Activated naive CD4-positive, alpha-beta T cell treated with anti-CD3 and anti-CD28 coated beads for 36 hours (primary cell): ENCODE results near the gene GARIN5A. TPM values are rescaled to one million over a fixed set of nuclear protein-coding genes. Genes with fewer than 3 reads are reported as not detected.
A peak's percentile ranks its signal among the peaks of the same experiment; 100 is the strongest.

Experiments
- CTCF ChIA-PET: fragments of 350-600 bp; sonication (Branson Sonifier 250); formaldehyde crosslinking; loops from one replicate; lab custom pipeline; 2021; ENCODE audit warnings: antibody characterized with exemption; lab: Charles Lee
- DNase-seq: peaks from one replicate; pipeline ENCODE4 v3.0.0-alpha.2; 2020
- H3K27ac Mint-ChIP-seq: one replicate; pipeline ENCODE4 v1.8.0; 2021; ENCODE audit warnings: mild to moderate bottlenecking, mixed read lengths
- H3K27me3 Mint-ChIP-seq: one replicate; pipeline ENCODE4 v1.8.0; 2021; ENCODE audit warnings: low read depth, mixed read lengths
- H3K36me3 Mint-ChIP-seq: one replicate; pipeline ENCODE4 v1.8.0; 2021; ENCODE audit warnings: low read depth, mixed read lengths
- H3K4me1 Mint-ChIP-seq: one replicate; pipeline ENCODE4 v1.8.0; 2021; ENCODE audit warnings: low read depth, mixed read lengths
- H3K4me3 Mint-ChIP-seq: one replicate; pipeline ENCODE4 v1.8.0; 2021; ENCODE audit warnings: mild to moderate bottlenecking, moderate library complexity, mixed read lengths
- H3K9me3 Mint-ChIP-seq: one replicate; pipeline ENCODE4 v1.8.0; 2021; ENCODE audit warnings: mixed read lengths
- intact Hi-C: fragments of 100-400 bp; cut with micrococcal nuclease; formaldehyde crosslinking; loops from one replicate; pipeline ENCODE4 v1.15.1; 2023
- total RNA-seq, 2 experiments: library from RNA; stranded (reverse); gene quantifications; one replicate each; pipeline ENCODE4 v1.2.3, GENCODE V29; 2021

The GARIN5A gene
- total RNA-seq, 2 experiments from 2014 or later: 0.57 TPM; not detected in 1

GRCh38 chr19:50435221-50435620 lies 41.4 kb downstream of the GARIN5A start:
- peaks cover 11% of the 10 kb centered on the region for H3K27me3 Mint-ChIP-seq
- no peak overlapping the region for H3K4me3 Mint-ChIP-seq
- intact Hi-C loops: no loop called here
- H3K27ac Mint-ChIP-seq: no peak overlapping the region
- no peaks in the 10 kb centered on the region for H3K36me3 Mint-ChIP-seq
- DNase-seq: no peak
- CTCF ChIA-PET: no interaction called here
- no peaks in the 10 kb centered on the region for H3K9me3 Mint-ChIP-seq
- H3K4me1 Mint-ChIP-seq: peaks cover 14% of the 10 kb centered on the region

- intact Hi-C loops: no loop called here
- Mint-ChIP-seq H3K9me3 (no peaks in the 10 kb centered on the region), H3K4me3 (no peak overlapping the region), H3K27ac (no peak overlapping the region), H3K27me3 (peaks cover 11% of the 10 kb centered on the region), H3K36me3 (no peaks in the 10 kb centered on the region), H3K4me1 (peaks cover 14% of the 10 kb centered on the region)
- DNase-seq: no peak
- CTCF ChIA-PET: no interaction called here
Measured at GRCh38 chr19:50434525-50434924, 42.1 kb downstream of the GARIN5A start.

- H3K9me3 Mint-ChIP-seq: no peaks in the 10 kb centered on the region
- peaks cover 11% of the 10 kb centered on the region for H3K27me3 Mint-ChIP-seq
Measured at GRCh38 chr19:50433201-50434180, 43.2 kb downstream of the GARIN5A start.

GRCh38 chr19:50432221-50433028 lies 44.2 kb downstream of the GARIN5A start, which contains the start of gene MYBPC2:
Gene MYBPC2, plus strand, starts transcription at chr19:50432892. Its CDS starts 62 bp downstream, at chr19:50432954.
- Mint-ChIP-seq H3K27me3 (peaks cover 11% of the 10 kb centered on the region), H3K27ac (peak within 1 kb of the TSS; percentile 88), H3K36me3 (no peaks in the 10 kb centered on the region), H3K4me1 (peaks cover 17% of the 10 kb centered on the region), H3K9me3 (no peaks in the 10 kb centered on the region), H3K4me3 (peak within 1 kb of the TSS; percentile 90)
- DNase-seq: no peak
- CTCF ChIA-PET: no interaction called here
- intact Hi-C loops: no loop called here

More at GRCh38 chr19:50433201-50434180, 43.2 kb downstream of the GARIN5A start:
- Mint-ChIP-seq H3K27ac (peak overlapping the region; percentile 65), H3K4me1 (peaks cover 16% of the 10 kb centered on the region), H3K36me3 (no peaks in the 10 kb centered on the region), H3K4me3 (peak overlapping the region; percentile 69)
- no peak for DNase-seq
- CTCF ChIA-PET: no interaction called here
- intact Hi-C loops: no loop called here

- Mint-ChIP-seq H3K27ac (peak overlapping the region; percentile 88), H3K27me3 (peaks cover 11% of the 10 kb centered on the region), H3K4me1 (peaks cover 17% of the 10 kb centered on the region), H3K36me3 (no peaks in the 10 kb centered on the region), H3K9me3 (no peaks in the 10 kb centered on the region), H3K4me3 (peak overlapping the region; percentile 90)
- CTCF ChIA-PET: no interaction called here
- intact Hi-C loops: loop anchor here (1.0 to 2.0 kb wide), 2 partner anchors 45 to 47 kb away; partner anchors contain the start of genes EMC10, GARIN5A and POLD1
- DNase-seq: peak; percentile 93
Measured at GRCh38 chr19:50431343-50432220, 45.1 kb downstream of the GARIN5A start.

- Mint-ChIP-seq H3K36me3 (no peaks in the 10 kb centered on the region), H3K27ac (peak overlapping the region; percentile 88), H3K9me3 (no peaks in the 10 kb centered on the region), H3K4me3 (peak overlapping the region; percentile 90), H3K27me3 (peaks cover 11% of the 10 kb centered on the region), H3K4me1 (peaks cover 17% of the 10 kb centered on the region)
- CTCF ChIA-PET: no interaction called here
- no peak for DNase-seq
- intact Hi-C loops: loop anchor here (1.0 to 2.0 kb wide), 2 partner anchors 45 to 46 kb away; partner anchors contain the start of genes EMC10, GARIN5A and POLD1
Measured at GRCh38 chr19:50430888-50431342, 45.7 kb downstream of the GARIN5A start.

- H3K36me3 Mint-ChIP-seq: no peaks in the 10 kb centered on the region
- intact Hi-C loops: no loop called here
- H3K27me3 Mint-ChIP-seq: peaks cover 11% of the 10 kb centered on the region
- H3K4me1 Mint-ChIP-seq: peaks cover 17% of the 10 kb centered on the region
- DNase-seq: no peak
- no peak overlapping the region for H3K27ac Mint-ChIP-seq
- H3K9me3 Mint-ChIP-seq: no peaks in the 10 kb centered on the region
- CTCF ChIA-PET: no interaction called here
- peak overlapping the region; percentile 49 for H3K4me3 Mint-ChIP-seq
Measured at GRCh38 chr19:50428772-50429463, 47.7 kb downstream of the GARIN5A start.

- Mint-ChIP-seq H3K27ac (no peak overlapping the region), H3K4me1 (peaks cover 17% of the 10 kb centered on the region), H3K4me3 (peak overlapping the region; percentile 53), H3K36me3 (no peaks in the 10 kb centered on the region), H3K27me3 (peaks cover 8% of the 10 kb centered on the region), H3K9me3 (no peaks in the 10 kb centered on the region)
- intact Hi-C loops: no loop called here
- CTCF ChIA-PET: interaction anchor here (0.7 kb wide), 1 partner anchor 71 kb away, joined by 3 read pairs; no protein-coding TSS in a partner anchor
- DNase-seq: peak; percentile 59
Measured at GRCh38 chr19:50427997-50428425, 48.6 kb downstream of the GARIN5A start.

GRCh38 chr19:50427318-50427925 lies 49.2 kb downstream of the GARIN5A start:
- Mint-ChIP-seq H3K27me3 (peaks cover 4% of the 10 kb centered on the region), H3K27ac (no peak overlapping the region), H3K9me3 (no peaks in the 10 kb centered on the region), H3K36me3 (no peaks in the 10 kb centered on the region), H3K4me3 (no peak overlapping the region), H3K4me1 (peaks cover 14% of the 10 kb centered on the region)
- no peak for DNase-seq
- intact Hi-C loops: no loop called here
- CTCF ChIA-PET: no interaction called here

- peaks cover 10% of the 10 kb centered on the region for H3K27me3 Mint-ChIP-seq
- H3K9me3 Mint-ChIP-seq: no peaks in the 10 kb centered on the region
- H3K4me3 Mint-ChIP-seq: no peak overlapping the region
- DNase-seq: no peak
- H3K36me3 Mint-ChIP-seq: peaks cover 3% of the 10 kb centered on the region
- peaks cover 4% of the 10 kb centered on the region for H3K4me1 Mint-ChIP-seq
- CTCF ChIA-PET: no interaction called here
- no peak overlapping the region for H3K27ac Mint-ChIP-seq
- intact Hi-C loops: no loop called here
Measured at GRCh38 chr19:50425581-50425980, 51.1 kb downstream of the GARIN5A start.
